GM18873 (cell line): ENCODE data around the gene PRKAR1B.
"Not testable (repeated sequence)": the region's sequence is repeated elsewhere in the genome, so short reads cannot be mapped to it uniquely, and the experiment has no call there.

Experiments
- ATAC-seq: cut with Tn5 transposase; IDR thresholded peaks from one replicate; pipeline ENCODE4 v1.9.1; 2021; ENCODE audit warnings: mild to moderate bottlenecking, moderate library complexity, moderate number of reproducible peaks; ENCODE audit not compliant: unreplicated experiment, low FRiP score

The PRKAR1B gene

DNA sequence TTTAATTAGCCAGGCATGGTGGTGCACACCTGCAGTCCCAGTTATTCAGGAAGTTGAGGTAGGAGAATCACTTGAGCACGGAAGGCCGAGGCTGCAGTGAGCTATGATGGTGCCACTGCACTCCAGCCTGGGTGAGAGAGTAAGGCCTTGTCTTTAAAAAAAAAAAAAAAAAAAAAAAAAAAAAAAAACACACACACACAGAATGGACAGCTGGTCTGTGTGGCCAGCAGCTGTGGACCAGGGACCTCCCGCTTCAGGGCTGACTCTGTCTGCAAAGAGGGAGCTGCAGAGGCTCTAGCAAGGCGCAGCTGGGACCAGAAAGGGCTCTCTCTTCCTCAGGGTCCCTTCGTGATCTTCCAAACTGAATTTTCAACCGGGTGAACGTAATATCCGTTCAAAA is 54.2 kb downstream of the PRKAR1B start:
- ATAC-seq: no peak

DNA sequence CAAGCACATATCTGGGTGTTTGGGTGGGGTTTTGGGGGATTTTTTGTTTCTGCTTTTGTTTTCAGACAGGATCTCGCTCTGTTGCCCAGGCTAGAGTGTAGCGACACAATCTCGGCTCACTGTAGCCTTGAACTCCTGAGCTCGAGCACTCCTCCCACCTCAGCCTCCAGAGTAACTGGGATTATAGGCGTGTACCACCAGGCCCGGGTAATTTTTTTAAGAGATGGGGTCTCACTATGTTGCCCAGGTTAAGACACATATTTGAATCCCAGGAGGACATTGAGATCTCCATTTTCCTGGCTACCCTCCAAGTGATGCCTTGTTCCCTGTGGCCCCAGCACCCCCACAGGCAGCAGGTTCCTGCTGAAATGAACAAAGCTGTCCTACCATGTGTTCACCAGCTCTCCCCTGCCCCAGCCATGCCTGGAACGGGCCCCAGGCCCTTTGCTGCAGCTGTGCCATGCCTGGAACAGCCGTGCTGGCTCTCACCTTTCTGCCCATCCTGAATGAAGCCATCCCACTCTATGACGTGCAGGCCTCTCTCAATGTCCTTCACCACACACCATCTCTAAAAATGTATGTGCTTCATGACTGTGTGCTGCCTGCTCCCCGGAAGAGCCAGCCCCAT is 55.6 kb downstream of the PRKAR1B start:
- ATAC-seq: no peak

DNA sequence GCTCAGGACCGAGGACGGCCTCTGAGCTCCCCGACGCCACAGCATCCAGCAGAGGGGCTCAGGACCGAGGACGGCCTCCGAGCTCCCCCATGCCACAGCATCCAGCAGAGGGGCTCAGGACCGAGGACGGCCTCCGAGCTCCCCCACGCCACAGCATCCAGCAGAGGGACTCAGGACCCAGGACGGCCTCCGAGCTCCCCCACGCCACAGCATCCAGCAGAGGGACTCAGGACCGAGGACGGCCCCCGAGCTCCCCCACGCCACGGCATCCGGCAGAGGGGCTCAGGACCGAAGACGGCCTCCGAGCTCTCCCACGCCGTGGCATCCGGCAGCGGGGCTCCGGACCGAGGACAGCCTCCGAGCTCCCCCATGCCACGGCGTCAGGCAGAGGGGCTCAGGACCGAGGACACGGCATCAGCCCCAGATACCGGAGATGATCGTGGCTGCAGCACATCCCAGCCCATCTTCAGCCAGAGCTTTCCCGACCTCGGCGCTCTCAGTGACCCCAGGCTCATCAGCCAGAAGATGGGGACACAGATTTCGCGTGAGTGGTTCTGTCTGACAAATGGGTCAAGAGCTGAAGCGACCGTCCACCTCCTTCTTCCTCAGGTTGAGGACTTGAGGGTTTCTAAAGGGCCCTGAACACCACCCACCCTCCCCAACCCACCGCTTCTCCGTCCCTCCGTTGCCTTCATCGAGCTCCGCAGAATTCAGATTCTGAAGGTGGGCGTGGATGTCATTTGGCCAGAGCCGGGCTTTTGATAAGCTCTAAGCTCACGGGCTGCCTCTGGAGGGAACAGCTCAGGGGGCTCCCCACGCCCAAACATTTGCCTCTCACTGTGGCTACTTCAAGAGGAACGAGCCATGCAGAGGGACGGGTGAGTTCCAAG is 56.3 kb downstream of the PRKAR1B start:
- no peak for ATAC-seq

DNA sequence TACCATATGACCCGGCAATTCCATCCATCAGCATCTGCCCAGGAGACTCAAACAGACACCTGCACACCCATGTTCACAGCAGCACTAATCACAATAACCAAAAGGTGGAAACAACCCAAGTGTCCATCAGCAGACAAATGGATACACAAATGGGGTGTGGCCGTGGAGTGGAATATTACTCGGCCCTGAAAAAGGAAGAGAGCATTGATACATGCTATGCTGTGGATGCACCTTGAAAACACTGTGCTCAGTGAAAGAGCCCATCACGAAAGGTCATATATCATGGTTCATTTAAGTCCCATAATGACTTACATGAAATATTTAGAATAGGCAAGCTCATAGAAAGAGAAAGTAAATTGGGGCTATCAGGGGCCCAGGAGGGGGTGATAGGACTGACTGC is 58.1 kb downstream of the PRKAR1B start:
- no peak for ATAC-seq

DNA sequence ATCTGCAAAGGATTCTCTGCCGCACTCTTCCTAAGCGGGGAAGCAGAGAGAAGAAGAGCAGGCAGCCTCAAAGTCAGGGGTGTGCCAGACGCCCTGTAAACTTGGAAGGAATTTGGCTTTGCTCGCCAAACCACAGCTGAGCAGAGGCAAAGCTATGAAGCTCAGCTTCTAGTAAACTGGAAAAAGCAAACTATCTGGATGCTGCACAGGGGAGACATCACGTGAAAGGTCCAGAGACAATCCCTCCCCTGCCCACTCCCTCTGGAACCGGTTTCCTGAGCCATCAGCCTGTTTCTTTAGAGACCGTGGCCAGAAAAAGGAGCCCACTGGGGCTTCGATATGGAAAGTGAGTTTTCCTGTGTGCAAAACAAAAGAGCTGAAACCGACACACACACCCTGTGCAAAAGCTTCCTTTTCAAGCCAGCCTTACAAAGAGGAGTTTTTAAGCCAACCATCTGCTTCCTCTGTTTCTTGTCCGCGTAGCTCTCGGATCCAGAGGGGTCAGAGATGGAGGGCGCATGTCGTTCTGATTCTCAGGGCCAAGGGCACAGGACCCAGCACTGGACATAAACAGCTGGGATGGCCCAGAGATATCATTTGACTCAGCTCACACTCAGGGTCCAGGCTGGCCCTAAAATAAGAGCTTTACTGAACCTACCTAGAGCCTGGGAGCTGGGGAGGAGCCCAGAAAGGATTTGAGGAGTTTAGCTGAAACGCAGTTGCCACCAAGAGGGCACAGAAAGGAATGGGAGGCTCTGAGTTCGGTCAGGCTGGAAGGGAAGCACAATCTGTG is 58.7 kb downstream of the PRKAR1B start:
- no peak for ATAC-seq

DNA sequence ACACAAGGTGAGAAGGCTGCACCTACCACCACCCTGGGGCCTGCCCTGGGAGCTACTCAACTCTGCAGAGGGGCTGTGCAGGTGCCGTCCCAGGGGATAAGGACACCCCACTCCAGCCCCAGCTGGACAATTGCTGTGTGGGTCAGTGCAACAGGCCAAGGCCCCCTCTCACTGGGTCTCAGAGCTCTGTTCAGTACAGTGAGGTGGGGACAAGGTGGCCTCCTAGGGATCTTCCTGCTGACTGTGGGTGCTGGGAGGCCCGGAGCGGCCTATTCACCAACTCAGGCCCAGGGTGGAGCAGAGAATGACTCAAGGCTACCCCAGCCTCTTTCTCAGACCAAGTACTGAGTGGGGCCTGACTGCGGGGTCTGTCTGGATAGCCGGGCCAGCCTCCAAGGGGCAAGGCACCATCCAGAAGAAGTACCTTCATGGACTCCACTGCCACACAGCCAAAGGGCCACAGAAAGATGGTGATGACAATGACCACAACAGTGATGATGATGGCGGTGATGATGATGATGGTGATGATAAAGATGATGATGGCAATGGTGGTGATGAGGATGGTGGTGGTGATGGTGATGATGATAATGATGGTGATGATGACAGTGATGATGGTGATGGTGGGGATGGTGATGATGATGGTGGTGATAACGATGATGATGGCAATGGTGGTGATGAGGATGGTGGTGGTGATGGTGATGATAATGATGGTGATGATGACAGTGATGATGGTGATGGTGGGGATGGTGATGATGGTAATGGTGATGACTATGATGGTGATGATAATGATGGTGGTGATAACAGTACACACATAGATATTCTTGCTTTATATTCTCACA is 60.4 kb downstream of the PRKAR1B start:
- no peak for ATAC-seq

DNA sequence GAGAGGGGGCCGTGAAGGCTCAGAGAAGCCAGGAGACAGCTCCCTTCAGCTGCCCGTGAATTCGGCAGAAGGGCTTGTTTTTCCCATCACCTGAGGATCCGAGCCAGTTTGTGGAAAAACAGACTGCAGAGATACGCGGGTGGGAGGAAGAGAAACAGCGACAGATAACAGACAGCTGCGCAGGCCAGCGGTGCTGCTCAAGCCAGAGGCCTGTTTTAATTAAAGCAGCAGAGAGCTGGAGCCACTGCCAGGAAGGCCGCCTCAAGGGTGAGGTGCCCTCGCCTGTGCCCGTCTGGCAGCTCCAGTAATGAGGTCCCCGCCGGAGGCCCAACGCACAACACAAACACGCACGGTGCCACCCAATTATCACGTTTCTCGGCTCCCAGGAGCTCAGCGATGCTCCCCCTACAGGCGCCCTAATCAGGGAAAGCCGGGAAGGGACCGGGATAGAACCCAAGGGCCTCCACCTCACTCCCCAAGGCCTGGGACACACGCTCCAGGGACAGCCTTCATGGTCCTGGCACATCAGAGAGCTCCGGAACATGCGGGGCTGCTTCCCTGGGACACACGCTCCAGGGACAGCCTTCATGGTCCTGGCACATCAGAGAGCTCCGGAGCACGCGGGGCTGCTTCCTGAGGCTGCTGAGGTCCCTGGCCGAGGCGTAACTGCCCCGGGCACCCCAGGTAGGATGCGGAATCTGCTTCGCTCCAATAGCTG is 61.2 kb downstream of the PRKAR1B start:
- no peak for ATAC-seq

DNA sequence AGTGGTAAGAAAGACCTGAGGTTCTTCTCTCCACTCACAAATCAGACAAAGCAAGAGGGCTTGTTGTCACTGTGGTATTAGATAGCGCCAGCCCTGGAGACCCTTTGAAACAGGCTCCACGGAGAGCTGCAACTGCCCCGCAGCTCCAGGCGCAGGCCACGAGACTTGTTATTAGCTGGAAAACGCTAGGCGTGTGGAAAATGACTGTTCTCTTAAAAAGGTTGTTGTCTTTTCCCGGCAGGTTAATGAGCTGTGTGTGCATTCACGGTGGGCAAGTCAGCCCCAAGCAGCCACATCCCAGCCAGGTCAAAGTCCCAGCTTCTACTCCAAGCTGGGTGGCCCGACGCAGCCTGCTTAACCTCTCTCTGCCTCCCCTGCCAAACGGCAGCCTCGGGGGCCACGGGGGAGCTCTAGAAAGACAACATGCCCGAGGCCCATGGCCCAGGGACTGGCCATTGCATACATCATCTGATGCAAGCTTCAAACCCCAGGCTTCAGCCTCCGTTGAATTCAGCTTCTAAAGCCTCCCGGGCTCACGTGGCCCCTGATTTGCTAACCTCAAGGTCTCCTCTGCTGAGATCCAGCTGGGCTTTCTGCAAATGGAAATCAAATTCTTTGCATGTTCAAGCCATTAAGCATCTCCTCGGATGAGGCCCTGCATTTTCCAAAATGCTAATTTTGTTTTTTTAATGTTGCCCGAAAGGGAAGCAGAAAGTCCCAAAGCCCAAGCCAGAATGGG is 61.9 kb downstream of the PRKAR1B start:
- ATAC-seq: no peak

DNA sequence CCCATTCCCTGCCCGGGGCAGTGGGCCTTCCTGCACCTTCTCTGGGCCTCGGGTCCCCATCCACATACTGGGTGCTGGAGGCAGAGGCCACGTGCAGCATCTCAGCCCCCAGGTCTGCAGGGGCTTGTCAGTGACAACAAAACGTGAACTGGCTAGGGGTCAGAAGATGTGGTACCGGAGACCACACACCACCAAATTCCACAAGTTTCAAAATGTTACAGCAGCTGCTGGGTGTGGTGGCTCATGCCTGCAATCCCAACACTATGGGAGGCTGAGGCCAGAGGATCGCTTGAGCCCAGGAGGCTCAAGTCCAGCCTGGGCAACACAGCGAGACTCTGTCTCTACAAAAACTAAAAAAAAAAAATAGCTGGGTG is 62.7 kb downstream of the PRKAR1B start:
- ATAC-seq: no peak

DNA sequence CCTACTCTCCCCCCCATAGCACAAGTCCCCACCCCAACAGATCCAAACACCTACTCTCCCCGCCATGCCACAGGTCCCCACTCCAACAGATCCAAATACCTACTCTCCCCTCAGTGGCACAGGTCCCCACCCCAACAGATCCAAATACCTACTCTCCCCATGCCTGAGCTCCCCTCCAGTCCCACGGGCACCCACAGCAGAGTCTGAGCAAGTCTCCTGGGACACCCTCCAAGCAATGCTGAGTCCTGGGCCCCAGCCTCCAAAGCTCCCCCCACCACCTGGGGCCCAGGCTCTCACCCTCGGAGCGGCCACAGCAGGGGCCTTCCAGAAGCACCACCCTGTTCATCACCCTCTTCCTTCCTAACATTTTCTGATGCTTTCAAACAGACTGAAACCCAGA is 64.5 kb downstream of the PRKAR1B start:
- ATAC-seq: no peak

DNA sequence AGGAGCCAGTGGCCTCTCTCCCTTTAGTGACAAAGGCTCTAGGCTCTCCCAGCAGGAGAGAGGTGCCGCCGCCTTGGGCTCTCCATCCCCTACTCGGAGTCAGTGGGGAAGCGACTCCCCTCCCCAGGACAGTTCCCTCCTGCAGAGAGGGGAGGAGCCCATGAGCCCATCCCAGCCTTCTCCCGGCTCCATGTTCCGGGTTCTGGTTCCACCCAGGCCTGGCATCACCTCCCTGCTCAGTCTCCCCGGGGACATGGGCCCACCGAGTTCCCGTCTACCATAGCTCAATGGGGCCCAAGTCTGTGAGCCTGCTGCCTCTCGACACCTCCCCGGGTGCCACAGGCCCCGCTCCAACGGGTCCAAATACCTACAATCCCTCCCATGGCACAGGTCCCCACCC is 67.1 kb downstream of the PRKAR1B start:
- ATAC-seq: no peak

DNA sequence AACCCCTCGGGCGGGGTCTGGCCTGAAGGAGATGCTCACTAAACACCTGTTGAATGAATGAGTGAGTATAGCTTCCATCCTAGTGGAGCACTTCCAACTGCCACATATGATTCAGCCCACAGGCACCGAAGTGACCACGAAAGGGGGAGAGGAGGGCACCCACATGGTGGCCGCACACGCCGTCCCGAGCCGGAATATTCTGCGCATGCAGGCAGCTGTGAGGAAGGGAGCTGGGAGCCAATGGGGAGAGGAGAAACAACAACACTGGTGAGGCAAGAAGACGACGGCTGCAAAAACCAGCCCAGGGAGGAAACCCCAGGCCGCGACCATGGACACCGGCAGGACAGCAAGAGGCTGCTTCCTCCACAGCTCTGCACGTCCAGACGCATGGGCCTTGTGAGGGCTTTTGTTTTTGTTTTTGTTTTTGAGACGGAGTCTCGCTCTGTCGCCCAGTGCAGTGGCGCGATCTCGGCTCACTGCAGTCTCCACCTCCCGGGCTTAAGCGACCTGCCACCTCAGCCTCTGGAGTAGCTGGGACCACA is 67.7 kb downstream of the PRKAR1B start:
- no peak for ATAC-seq

DNA sequence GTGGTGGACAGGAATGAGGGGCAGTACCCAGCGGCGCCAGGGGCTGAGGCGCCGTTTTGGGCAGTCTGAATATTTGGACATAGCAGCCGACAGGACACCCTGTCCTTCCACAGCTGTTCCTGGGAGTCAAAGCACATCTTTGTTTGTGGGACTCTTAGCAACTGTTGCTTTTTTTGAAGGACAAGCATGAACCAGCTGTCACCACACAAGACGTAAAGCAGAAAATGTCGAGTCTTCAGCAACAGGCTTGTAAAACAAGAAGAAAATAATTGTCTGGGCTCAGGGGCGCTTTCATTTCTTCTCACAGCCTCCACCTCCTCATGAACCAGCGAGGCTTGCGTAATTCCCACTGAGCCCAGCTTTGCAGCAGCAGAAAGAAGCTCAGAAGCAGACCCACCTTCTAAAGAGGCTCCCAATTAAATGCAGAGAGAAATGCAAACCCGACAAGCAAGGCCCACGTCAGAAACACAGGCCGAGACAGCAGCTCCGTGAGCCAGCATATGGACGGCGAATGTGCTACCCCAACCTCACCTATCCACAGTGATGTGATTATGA is 69.4 kb downstream of the PRKAR1B start:
- no peak for ATAC-seq

DNA sequence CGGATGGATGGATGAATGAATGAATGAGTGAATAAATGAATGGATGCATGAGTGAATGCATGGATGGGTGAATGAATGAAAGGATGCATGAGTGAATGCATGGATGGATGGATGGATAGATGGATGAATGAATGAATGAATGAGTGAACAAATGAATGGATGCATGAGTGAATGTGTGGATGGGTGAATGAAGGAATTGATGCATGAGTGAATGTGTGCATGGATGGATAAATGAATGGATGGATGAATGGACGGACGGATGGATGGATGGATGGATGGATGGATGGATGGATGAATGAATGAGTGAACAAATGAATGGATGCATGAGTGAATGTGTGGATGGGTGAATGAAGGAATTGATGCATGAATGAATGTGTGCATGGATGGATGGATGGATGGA is 70.1 kb downstream of the PRKAR1B start:
- ATAC-seq: not testable (repeated sequence)

DNA sequence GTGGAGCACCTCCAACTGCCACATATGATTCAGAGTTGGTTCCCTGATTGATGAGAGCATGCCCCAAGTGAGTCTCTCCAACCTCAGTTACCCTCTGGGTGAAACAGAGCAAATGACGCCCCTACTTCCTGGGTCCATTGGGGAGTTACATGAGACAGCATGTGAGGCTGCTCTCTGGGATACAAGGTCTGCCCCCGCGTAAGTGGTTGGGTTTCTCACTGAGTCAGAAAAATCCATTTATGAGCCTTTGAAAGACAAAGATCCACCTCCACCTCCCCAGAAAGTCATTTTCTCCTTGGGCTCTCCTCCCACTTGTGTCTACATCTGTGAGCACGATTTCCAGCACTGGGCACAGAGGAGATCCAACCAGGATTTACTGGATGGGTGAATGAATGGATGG is 71.3 kb downstream of the PRKAR1B start:
- ATAC-seq: no peak

DNA sequence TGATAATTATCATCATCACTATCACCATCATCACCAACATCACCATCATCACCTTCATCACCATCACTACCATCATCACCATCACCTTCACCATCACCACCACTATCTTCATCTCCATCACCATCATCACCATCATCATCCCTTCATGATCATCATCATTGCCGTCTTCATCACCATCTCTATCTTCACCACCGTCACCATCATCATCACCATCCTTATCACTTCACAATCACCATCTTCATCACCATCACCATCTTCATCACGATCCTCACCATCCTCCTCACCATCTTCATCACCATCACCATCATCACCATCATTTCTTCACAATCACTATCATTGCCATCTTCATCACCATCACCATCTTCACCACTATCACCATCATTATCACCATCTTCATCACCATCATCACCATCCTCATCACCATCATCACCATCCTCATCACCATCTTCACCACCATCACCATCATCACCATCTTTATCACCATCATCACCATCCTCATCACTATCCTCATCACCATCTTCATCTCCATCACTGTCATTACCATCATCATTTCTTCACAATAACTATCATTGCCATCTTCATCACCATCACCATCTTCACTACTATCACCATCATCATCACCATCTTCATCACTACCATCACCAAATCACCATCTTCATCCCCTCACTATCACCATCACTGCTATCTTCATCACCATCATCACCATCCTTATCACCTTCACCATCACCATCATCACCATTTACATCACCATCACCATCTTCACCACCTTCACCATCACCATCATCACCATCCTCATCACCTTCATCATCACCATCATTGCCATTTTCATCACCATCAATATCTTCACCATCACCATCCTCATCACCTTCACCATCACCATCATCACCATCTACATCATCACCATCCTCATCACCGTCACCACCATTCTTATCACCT is 73.0 kb downstream of the PRKAR1B start:
- ATAC-seq: no peak

DNA sequence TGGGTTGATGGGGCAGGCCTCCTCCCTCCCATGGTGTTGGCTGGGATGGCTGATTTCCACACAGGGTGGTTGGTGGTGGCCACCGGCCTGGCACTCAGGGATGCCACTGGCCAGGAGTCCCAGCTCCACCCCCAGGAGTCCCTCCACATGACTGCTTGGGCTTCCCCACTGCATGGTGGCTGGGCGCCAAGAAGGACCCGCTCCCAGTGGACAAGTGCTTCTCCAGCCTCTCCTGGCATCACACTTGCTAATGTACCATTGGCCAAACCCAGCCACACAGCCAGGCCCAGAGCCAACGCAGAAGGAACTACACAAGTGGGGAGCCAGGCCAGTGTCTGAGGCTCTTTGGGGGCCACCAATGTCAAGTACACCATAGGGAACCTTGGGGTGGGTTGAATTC is 74.2 kb downstream of the PRKAR1B start:
- ATAC-seq: no peak
